Psoas muscle (tissue), 8 donors: ENCODE measurements around the gene MOCS1. TPM values are rescaled to one million over a fixed set of nuclear protein-coding genes. Genes with fewer than 3 reads are reported as not detected.

Experiments
- ATAC-seq, 4 donors: fragments of 200-7000 bp; cut with Tn5 transposase; one replicate each; pipeline ENCODE4 v1.9.1; 2020; ENCODE audit warnings: moderate library complexity in 3 of 4, mild to moderate bottlenecking in 2 of 4
- DNase-seq, 2 donors: peaks; one replicate each; pipeline ENCODE4 v3.0.0-alpha.2; 2020
- H3K27ac ChIP-seq: fragments of 200-600 bp; one replicate; pipeline ENCODE4 v1.8.0; 2022
- H3K27me3 ChIP-seq, 3 donors: fragments of 200-600 bp in 1 of 3; one replicate each; pipeline versions ENCODE4 v1.6.1 to v1.8.0; 2013 to 2022; ENCODE audit warnings: low read length in 2 of 3, mild to moderate bottlenecking in 2 of 3, moderate library complexity in 1 of 3; ENCODE audit not compliant: insufficient read depth in 3 of 3
- H3K36me3 ChIP-seq, 2 donors: fragments of 200-600 bp in 1 of 2; one replicate each; pipeline versions ENCODE4 v1.6.1 to v1.8.0; 2013 to 2022; ENCODE audit warnings: low read depth in 1 of 2, mild to moderate bottlenecking in 1 of 2, moderate library complexity in 1 of 2; ENCODE audit not compliant: insufficient read depth in 1 of 2
- H3K4me1 ChIP-seq: fragments of 200-600 bp; one replicate; pipeline ENCODE4 v1.8.0; 2022
- H3K4me3 ChIP-seq: fragments of 200-600 bp; one replicate; pipeline ENCODE4 v1.8.0; 2022; ENCODE audit warnings: mild to moderate bottlenecking
- H3K9me3 ChIP-seq: fragments of 200-600 bp; one replicate; pipeline ENCODE4 v1.8.0; 2022
- CTCF ChIP-seq: fragments of 200-600 bp; IDR thresholded peaks from one replicate; pipeline ENCODE4 v1.8.0; 2022; ENCODE audit warnings: antibody characterized with exemption
- WGBS, 3 donors: extraction: QIAGEN DNeasy Blood & Tissue Kit; methylation state at CpG; one replicate each; pipeline versions ENCODE4 v1.1.6 to v1.1.7; 2013; 5-methylcytosine and 5-hydroxymethylcytosine counted together
- intact Hi-C, 2 donors: fragments of 100-400 bp; cut with DNase I; formaldehyde crosslinking; loops; one replicate each; pipeline versions ENCODE4 v1.11.0 to v1.14.2; 2022
- polyA plus RNA-seq, 3 donors: library from polyadenylated mRNA; stranded (reverse); fragments of 200-250 nt; gene quantifications; one replicate each; pipeline ENCODE4 v1.2.3, GENCODE V29; 2013
- total RNA-seq, 4 donors: library from RNA; stranded (reverse); fragmentation: NEBNext Ultra II Directional in 2 of 4; extraction: Animal tissue kit (Norgen Biotek cat#: 25700) in 2 of 4; gene quantifications; one replicate each; pipeline versions ENCODE4 v1.2.1 to v1.2.4, GENCODE V29; 2021 to 2023
- donor health status: healthy with polysubstance abuse.
- donor health status: DM: no; HTN: no; CAD: no; lungs with moderate emphysema.
- donor health status: Bipolar disorder and iron deficiency.
- donor health status: healthy.
- donor health status: DM: yes; HTN: yes; CAD: no.
- donor health status: DM: no; HTN: no; CAD: no.
- donor health status: DM: no; HTN: no; CAD: no.
- donor health status: DM: yes; HTN: yes; CAD: no.

Gene MOCS1
- total and polyA plus RNA-seq, 7 donors = 17.3 to 44.2 (median 32.5) TPM

DNA sequence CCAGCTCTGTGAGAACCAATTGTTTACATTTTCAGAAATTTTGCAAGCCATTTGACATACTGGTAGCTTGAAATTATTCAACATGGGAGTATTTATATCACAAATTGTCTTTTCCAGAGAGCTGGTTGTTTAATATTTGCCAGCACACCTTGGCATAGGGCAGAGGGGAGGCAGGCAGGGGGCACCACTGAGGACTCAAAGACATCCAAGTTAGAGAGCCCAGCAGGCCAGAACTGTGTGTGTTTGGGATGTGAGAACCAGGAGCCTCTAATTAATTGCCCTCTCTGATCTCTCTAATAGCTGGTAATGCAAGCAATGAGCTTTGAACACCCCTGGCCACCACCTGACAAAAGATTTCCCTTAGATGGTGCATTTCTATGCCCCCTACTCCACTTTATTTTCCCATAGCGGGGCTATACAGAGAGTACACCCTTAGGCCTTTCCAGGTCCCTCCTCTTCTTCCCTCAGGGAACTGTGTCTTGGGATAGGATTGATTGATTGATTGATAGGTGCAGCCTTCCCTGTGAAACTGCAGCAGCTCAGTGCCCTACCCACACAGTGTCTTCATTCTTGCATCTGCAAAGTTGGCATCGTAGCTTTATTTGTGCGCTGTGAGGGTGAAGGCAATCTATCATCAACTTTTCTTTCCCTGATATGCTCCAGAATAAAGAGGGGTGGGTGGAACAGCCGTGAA is 29.2 kb downstream of the MOCS1 start:
- no peaks in the 10 kb centered on the region for H3K4me1 ChIP-seq
- H3K36me3 ChIP-seq = peaks cover 2 to 82% of the 10 kb centered on the region in 2 donors
- no peak for TF ChIP-seq CTCF
- intact Hi-C loops = no loop called here
- H3K27me3 ChIP-seq = no peaks in the 10 kb centered on the region
- no peak overlapping the region for H3K4me3 ChIP-seq
- DNase-seq = no peak
- WGBS, 3 donors = 75 to 77% (median 75%) methylated on average over 4 of the region's 4 CpGs
- ATAC-seq = no peak
- no peak overlapping the region for H3K27ac ChIP-seq
- H3K9me3 ChIP-seq = no peaks in the 10 kb centered on the region

DNA sequence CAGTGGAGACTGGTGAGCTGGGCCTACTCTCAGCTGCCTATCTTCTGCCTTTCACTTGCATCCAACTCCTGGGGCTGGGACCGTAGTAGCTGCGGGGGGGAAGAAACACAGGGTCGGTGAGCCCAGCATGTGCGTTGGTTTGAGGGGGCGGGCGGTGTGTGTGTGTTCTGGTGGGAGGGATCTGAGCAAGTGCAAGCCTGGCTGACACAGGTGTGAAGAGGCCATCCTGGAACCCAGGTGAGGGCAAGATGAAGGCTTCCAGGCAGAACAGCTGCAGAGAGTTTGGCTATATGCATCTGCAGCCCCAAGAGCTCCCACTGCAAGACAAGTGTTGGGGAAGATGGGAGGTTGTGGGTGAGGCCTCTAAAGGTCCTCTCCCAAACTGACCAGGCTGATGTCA is 30.6 kb downstream of the MOCS1 start:
- Histone ChIP-seq H3K27me3 (no peaks in the 10 kb centered on the region), H3K4me3 (no peak overlapping the region), H3K27ac (no peak overlapping the region), H3K36me3 (peaks cover 2 to 82% of the 10 kb centered on the region in 2 donors), H3K9me3 (no peaks in the 10 kb centered on the region), H3K4me1 (no peaks in the 10 kb centered on the region)
- no peak for TF ChIP-seq CTCF
- DNase-seq (no peak), ATAC-seq (no peak)
- 87 to 91% (median 90%) methylated on average over 6 of the region's 6 CpGs for WGBS, 3 donors
- intact Hi-C loops = no loop called here

DNA sequence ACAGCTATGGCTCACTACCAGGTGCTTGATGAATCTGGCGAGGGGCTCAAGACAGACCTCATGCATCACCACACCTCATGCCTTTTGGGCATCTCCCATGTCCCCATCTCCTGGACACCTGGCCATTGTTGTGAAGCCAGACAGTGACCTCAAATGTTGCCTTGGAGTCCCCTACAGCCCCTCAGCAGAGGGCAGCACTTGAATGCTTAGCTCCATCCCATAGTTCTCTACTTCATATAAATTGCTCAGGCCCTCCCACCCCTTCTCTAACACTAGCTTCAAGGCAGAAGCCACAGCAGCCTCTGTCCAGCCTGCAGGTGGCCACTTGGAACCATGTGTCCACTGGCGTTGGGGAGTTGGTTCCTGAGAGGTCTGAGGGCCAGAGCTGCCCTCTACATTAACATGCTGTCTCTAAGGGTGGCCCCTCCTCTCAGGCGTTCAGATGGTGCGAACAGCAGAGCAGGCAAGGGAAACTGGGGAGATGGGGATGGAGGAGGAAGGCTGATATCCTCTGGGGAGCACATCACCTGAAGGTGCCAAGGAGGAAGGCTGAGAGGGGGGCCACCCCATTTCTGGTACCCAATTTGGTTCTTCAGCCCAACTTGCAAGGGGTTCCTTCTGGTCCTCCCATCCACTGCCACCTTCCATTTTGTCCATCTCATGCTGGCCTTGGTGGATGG is 31.3 kb downstream of the MOCS1 start:
- Histone ChIP-seq H3K4me3 (no peak overlapping the region), H3K4me1 (no peaks in the 10 kb centered on the region), H3K27me3 (no peaks in the 10 kb centered on the region), H3K9me3 (no peaks in the 10 kb centered on the region), H3K27ac (no peak overlapping the region), H3K36me3 (peaks cover 2 to 82% of the 10 kb centered on the region in 2 donors)
- intact Hi-C loops = no loop called here
- 85 to 90% (median 88%) methylated on average over 4 of the region's 4 CpGs for WGBS, 3 donors
- ATAC-seq = peak in 3 of 4 donors; percentile 7 to 28 (median 11)
- TF ChIP-seq CTCF = peak; percentile 7
- no peak for DNase-seq

- no peak for DNase-seq
- Histone ChIP-seq H3K27ac (no peak overlapping the region), H3K4me3 (no peak overlapping the region), H3K36me3 (peaks cover 2 to 80% of the 10 kb centered on the region in 2 donors), H3K4me1 (no peaks in the 10 kb centered on the region), H3K9me3 (no peaks in the 10 kb centered on the region), H3K27me3 (no peaks in the 10 kb centered on the region)
- no peak for TF ChIP-seq CTCF
- intact Hi-C loops = no loop called here
- ATAC-seq = peak in 2 of 4 donors; percentile 7 to 9
- WGBS, 3 donors = 72 to 96% (median 87%) methylated on average over 2 of the region's 2 CpGs
These were observed 32.1 kb downstream of the MOCS1 start for GRCh38 chr6:39902136-39902535.
